ENCODE measurements around the gene NYNRIN. TPM values are rescaled to one million over a fixed set of nuclear protein-coding genes. Genes with fewer than 3 reads are reported as not detected.

NYNRIN gene
- total RNA-seq, 4 donors from 2014 or later: 18.5 to 43.6 (median 29.8) TPM

DNA sequence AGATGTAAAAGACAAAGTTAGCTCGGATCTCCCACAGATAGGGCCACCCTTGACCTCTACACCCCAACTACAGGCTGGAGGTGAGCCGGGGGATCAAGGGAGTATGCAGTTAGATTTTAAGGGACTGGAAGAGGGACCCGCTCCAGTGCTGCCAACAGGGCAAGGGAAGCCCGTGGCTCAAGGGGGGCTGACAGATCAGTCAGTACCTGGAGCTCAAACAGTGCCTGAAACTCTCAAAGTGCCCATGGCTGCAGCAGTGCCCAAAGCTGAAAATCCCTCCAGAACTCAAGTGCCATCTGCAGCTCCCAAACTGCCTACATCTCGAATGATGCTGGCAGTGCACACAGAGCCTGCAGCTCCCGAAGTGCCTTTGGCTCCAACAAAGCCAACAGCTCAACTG lies 10.4 kb downstream of the NYNRIN start:
- WGBS: 71% methylated on average over 5 of the region's 6 CpGs
- H3K27ac ChIP-seq: no peak overlapping the region

GRCh38 chr14:24409956-24410355 lies 11.2 kb downstream of the NYNRIN start:
- peaks cover 4% of the 10 kb centered on the region for H3K4me1 ChIP-seq
- no peaks in the 10 kb centered on the region for H3K27me3 ChIP-seq
- H3K36me3 ChIP-seq: peaks cover 60% of the 10 kb centered on the region
- no peaks in the 10 kb centered on the region for H3K9me3 ChIP-seq
- H3K4me3 ChIP-seq: no peak overlapping the region
- 91% methylated on average over 8 of the region's 10 CpGs for WGBS
- TF ChIP-seq POLR2AphosphoS5 (IDR thresholded peaks at IDR 0.05) (no peak), EP300 (IDR thresholded peaks at IDR 0.05) (no peak), CTCF (IDR thresholded peaks at IDR 0.05) (no peak), POLR2A (IDR thresholded peaks at IDR 0.05) (no peak)
- no peak overlapping the region for H3K27ac ChIP-seq
- DNase-seq (ENCODE audit: low spot score in 2 of 2): no peak

More for the DNA sequence above, 10.4 kb downstream of the NYNRIN start:
- no peaks in the 10 kb centered on the region for H3K27me3 ChIP-seq
- no peak for TF ChIP-seq POLR2A (IDR thresholded peaks at IDR 0.05)
- no peak for TF ChIP-seq CTCF (IDR thresholded peaks at IDR 0.05)
- no peak for TF ChIP-seq EP300 (IDR thresholded peaks at IDR 0.05)
- H3K4me1 ChIP-seq: peaks cover 4% of the 10 kb centered on the region
- H3K36me3 ChIP-seq: peaks cover 52% of the 10 kb centered on the region
- DNase-seq (ENCODE audit: low spot score in 2 of 2): no peak
- no peaks in the 10 kb centered on the region for H3K9me3 ChIP-seq
- no peak overlapping the region for H3K4me3 ChIP-seq

GRCh38 chr14:24411443-24412389 lies 12.9 kb downstream of the NYNRIN start:
- WGBS: 69% methylated on average over 14 of the region's 16 CpGs
- no peak for DNase-seq (ENCODE audit: low spot score in 2 of 2)
- peaks cover 69% of the 10 kb centered on the region for H3K36me3 ChIP-seq
- H3K27ac ChIP-seq: no peak overlapping the region
- no peaks in the 10 kb centered on the region for H3K27me3 ChIP-seq
- TF ChIP-seq CTCF (IDR thresholded peaks at IDR 0.05) (peak; percentile 50 to 73), POLR2A (IDR thresholded peaks at IDR 0.05) (no peak), EP300 (IDR thresholded peaks at IDR 0.05) (no peak)
- H3K9me3 ChIP-seq: no peaks in the 10 kb centered on the region
- no peak overlapping the region for H3K4me3 ChIP-seq
- peaks cover 4% of the 10 kb centered on the region for H3K4me1 ChIP-seq

DNA sequence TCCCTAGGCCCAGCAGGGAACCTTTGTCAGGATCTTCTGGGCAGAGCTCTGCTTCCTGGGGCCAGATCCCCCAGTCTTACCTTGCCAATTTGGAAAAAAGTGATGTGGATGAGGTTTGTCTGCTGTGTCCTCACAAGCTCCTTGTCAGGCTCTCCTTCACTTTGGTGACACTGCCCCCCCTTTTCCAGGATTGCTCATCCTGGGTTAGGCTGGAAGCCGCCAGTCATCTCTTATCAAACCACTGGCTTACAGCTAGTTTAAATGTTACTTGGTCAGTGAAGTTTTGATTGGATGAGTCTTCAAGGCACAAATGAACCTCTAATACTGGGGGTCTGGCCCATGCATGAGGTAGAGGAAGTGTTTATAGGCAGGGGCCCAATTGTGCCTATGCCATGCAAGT lies 15.3 kb downstream of the NYNRIN start:
- Histone ChIP-seq H3K4me1 (peaks cover 16% of the 10 kb centered on the region), H3K4me3 (no peak overlapping the region), H3K36me3 (peaks cover 54% of the 10 kb centered on the region), H3K27me3 (no peaks in the 10 kb centered on the region), H3K9me3 (no peaks in the 10 kb centered on the region), H3K27ac (no peak overlapping the region)
- DNase-seq (ENCODE audit: low spot score in 2 of 2): peak in 1 of 2 donors; percentile 15
- TF ChIP-seq POLR2A (IDR thresholded peaks at IDR 0.05) (no peak), CTCF (IDR thresholded peaks at IDR 0.05) (no peak), POLR2AphosphoS5 (IDR thresholded peaks at IDR 0.05) (no peak), EP300 (IDR thresholded peaks at IDR 0.05) (no peak)
- 91% methylated on average over 1 of the region's 1 CpG for WGBS

DNA sequence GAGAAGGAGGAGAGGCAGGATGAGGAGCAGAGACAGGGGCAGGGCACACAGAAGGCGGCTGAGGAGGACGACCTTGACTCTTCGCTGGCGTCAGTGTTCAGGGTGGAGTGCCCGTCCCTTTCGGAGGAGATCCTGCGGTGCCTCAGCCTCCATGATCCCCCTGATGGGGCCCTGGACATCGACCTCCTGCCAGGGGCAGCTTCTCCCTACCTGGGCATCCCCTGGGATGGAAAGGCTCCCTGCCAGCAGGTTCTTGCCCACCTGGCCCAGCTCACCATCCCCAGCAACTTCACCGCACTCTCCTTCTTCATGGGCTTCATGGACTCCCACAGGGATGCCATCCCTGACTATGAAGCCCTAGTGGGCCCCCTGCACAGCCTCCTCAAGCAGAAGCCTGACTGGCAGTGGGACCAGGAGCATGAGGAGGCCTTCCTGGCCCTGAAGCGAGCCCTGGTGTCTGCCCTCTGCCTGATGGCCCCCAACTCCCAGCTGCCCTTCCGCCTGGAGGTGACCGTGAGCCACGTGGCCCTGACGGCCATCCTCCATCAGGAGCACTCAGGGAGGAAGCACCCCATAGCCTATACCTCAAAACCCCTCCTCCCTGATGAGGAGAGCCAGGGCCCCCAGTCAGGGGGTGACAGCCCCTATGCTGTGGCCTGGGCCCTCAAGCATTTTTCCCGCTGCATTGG lies 16.1 kb downstream of the NYNRIN start:
- WGBS: 89% methylated on average over 9 of the region's 15 CpGs
- Histone ChIP-seq H3K27ac (no peak overlapping the region), H3K9me3 (no peaks in the 10 kb centered on the region), H3K36me3 (peaks cover 46% of the 10 kb centered on the region), H3K27me3 (no peaks in the 10 kb centered on the region), H3K4me1 (peaks cover 17% of the 10 kb centered on the region), H3K4me3 (no peak overlapping the region)
- peak in 1 of 2 donors; percentile 53 for DNase-seq (ENCODE audit: low spot score in 2 of 2)
- no peak for TF ChIP-seq POLR2AphosphoS5 (IDR thresholded peaks at IDR 0.05)
- TF ChIP-seq CTCF (IDR thresholded peaks at IDR 0.05): no peak
- no peak for TF ChIP-seq POLR2A (IDR thresholded peaks at IDR 0.05)
- no peak for TF ChIP-seq EP300 (IDR thresholded peaks at IDR 0.05)
